K562 (cell line): Measurements from ENCODE around the gene TWIST1. TPM values are rescaled to one million over a fixed set of nuclear protein-coding genes. Genes with fewer than 3 reads are reported as not detected.

Experiments
- CREBBP ChIP-seq: IDR thresholded peaks from one replicate; pipeline ENCODE4 v1.6.1; 2012; ENCODE audit warnings: low read depth, mild to moderate bottlenecking, control low read depth, inconsistent platforms, low read length
- ESRRB ChIP-seq: fragments of 250-450 bp; sonication (Bioruptor Pico); IDR thresholded peaks from 2 replicates; pipeline ENCODE4 v1.5.0; 2020; ENCODE audit warnings: mild to moderate bottlenecking, moderate library complexity, borderline replicate concordance
- POLR2G ChIP-seq: fragments of 200-400 bp; formaldehyde crosslinking; IDR thresholded peaks from 2 replicates; pipeline ENCODE4 v1.6.1; 2017; ENCODE audit warnings: low read depth, mild to moderate bottlenecking, antibody characterized with exemption, low read length, moderate library complexity
- ZBTB40 ChIP-seq, 2 experiments: fragments of 450-650 bp in 1 of 2; sonication (generic) in 1 of 2; formaldehyde crosslinking in 1 of 2; IDR thresholded peaks; 2 replicates each; pipeline versions ENCODE4 v1.7.1 to v1.9.0; 2016 to 2022; ENCODE audit warnings: inconsistent platforms in 1 of 2, mild to moderate bottlenecking in 1 of 2, missing genetic modification reagents in 1 of 2
- polyA plus RNA-seq, 8 experiments: library from polyadenylated mRNA; depleted of rRNA in 4 of 8; stranded (reverse) in 5 of 8; unstranded in 3 of 8; fragments of >200 nt; fragmentation: Nextera tagmentation in 2 of 8; fragmentation: Illumina TruSeq in 1 of 8; extraction: Ambion mirVana in 2 of 8; extraction: Trizol in 1 of 8; gene quantifications; 2 replicates each; pipeline versions ENCODE4 v1.2.1 to v1.2.3, GENCODE V29; 2011 to 2014; ENCODE audit warnings: inconsistent platforms in 1 of 8, missing spikeins in 1 of 8
- total RNA-seq, 7 experiments: library from RNA; depleted of rRNA in 6 of 7; stranded (reverse); fragments of >200 nt in 6 of 7; fragmentation: Illumina TruSeq in 2 of 7; extraction: Trizol in 2 of 7; gene quantifications; 2 replicates each; pipeline versions ENCODE4 v1.2.1 to v1.2.3, GENCODE V29; 2011 to 2021; ENCODE audit warnings: low replicate concordance in 1 of 7

Gene TWIST1
- total and polyA plus RNA-seq, 9 of the 15 experiments (the other 6 are each of a cell fraction or from before 2014, with no cell fraction given): 0.10 to 0.86 (median 0.15) TPM; not detected in 2

GRCh38 chr7:19099924-19100323 lies 17.5 kb downstream of the TWIST1 start (continued):
- no peak for TF ChIP-seq ZBTB40 (IDR thresholded peaks at IDR 0.05)
- TF ChIP-seq ZBTB40 (CRISPR knock-in tag; IDR thresholded peaks at IDR 0.05): no peak
- TF ChIP-seq ESRRB (CRISPR knock-in tag): no peak
- TF ChIP-seq POLR2G: no peak
- no peak for TF ChIP-seq CREBBP
